HG02678 (cell line): Measurements from ENCODE around the gene GUCA2B.

ENCODE experiments used
- ATAC-seq: cut with Tn5 transposase; IDR thresholded peaks from one replicate; pipeline ENCODE4 v1.9.1; 2021; ENCODE audit warnings: mild to moderate bottlenecking, moderate library complexity; ENCODE audit not compliant: unreplicated experiment

Gene GUCA2B

DNA sequence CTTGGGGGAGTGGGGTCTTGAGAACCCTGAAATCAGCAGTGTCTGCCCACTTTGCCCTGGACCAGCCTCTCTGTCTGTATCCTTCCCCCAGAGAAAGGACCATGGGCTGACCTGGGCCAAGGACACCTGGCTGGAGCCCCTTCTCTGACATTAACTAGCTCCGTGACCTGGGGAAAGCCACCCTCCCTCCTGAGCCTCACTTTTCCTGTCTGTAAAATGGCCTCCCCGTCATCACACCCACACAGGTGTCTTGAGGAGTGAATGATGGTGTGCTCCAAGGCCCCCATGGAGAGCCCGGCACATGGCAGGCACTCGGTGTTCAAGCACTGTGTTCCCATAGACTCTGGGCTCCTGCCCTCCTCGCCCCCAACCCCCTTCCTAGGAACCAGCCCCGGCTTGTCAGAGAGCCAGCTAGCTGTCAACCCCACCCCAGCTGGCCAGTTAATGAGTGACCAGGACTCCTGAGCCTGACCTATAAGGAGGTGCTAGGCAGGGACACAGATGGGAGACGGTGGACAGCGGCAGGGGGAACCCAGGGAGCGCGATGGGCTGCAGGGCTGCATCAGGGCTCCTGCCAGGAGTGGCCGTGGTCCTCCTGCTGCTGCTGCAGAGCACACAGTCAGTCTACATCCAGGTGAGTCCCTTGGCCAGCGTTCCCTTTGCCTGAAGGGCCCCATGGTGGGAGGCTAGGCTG lies at the start of gene GUCA2B:
Gene GUCA2B, plus strand, starts transcription at position 504 of the 694 bp plus-strand sequence. Its CDS starts 41 bp downstream, at position 545.
- no peak for ATAC-seq

DNA sequence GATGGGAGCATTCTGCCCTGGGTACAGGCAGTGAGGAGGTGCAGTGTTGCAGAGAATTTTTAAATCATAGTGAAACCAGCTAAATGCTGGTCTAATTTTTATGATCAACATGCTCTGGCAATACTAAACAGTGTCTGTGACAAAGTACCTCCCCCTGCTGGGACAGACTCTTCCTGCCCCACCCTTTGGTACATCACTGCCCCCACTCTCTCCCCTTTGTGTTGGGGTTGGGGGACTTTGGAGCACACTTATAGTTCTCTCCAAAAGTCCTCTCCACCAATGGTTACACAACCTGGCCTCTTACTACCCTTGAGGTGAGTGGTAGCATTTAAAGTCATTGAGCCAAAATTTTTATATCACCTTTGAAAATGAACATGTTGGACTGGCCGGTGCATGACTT lies 48.2 kb upstream of the GUCA2B start:
- no peak for ATAC-seq

DNA sequence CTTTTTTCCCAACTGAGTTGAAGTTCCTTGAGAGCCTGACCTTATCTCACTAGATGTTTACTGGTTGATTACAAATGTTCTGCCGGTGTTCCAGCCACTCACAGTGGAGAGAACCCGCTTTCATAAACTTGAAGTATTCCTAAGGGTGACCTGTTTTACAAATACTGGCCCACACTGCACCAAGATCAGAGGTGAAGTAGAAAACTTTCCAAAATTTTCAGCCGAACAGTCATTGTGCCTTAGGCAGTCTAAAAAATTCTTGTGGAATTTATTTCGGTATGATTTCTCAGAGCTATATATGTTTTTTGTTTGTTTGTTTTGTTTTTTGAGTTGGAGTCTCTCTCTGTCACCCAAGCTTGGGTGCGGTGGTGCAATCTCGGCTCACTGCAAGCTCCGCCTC lies 44.9 kb upstream of the GUCA2B start:
- ATAC-seq: no peak

DNA sequence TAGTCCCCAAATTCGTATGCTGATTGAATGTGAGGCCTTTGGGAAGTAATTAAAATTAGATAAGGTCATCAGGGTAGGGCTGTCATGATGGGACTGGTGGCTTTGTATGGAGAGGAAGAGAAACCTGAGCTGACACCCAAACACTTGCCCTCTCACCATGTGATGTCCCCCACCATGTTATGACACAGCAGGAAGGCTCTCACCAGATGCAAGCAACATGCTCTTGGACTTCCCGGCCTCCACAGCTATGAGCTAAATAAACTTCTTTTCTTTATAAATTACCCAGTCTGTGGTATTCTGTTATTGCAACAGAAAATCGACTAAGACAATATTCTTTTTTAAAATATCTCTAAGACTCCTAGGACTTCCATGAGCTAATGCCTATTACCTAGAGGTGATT lies 43.6 kb upstream of the GUCA2B start:
- ATAC-seq: no peak

DNA sequence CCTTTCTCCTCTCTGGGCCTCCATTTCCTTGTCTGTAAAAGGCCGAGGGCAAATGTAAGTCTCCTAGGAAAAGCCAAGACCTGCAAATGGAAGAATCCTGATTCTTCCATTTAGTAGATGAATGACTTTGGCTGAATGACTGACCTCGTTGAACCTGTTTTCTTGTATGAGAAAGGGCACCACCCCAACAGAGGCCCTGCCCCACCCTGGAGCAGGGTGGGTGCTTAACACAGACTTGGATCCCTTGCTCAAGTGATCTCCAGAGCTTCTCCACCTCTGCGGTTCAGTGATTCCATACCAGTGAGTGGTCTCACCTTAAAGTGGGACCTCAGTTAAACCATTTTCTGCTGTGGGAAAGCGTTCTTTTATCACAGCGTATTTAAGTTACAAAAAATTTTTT lies 39.0 kb upstream of the GUCA2B start:
- no peak for ATAC-seq

DNA sequence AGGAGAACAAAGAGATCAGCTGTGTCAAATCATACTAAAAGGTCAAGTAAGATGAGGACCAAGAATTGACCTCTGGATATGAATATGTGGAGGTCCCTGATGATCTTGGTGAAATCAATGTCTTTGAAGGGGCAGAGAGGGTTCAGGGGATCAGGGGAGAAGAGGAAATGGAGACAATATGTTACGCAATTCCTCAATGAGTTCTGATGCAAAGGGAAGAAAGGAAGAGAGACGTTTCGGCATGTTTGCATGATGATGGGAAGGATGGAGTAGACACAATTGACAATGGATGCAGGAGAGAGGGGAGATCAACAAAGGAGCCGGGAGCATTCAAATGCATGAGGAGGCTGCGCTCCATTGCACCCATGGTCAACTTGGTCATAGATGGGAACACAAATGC lies 36.0 kb upstream of the GUCA2B start:
- ATAC-seq: no peak

DNA sequence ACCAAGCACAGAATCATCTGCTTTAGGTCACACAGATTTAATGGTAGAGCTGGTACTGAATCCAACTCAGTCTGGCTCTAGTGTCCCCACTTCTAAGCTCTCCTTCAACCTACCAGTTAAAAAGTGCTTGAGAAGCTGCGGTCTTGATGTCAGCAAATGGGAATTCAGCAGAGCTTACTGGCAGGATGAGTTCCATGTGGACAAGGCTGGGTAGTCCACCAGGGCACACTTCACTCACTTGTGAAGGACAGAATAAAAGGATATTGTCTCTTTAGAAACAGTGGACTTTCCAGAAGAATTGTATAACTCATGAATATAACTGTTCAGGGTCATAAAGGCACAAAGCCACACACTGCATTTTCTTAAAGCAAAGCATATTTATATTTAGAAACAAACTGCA lies 35.1 kb upstream of the GUCA2B start:
- ATAC-seq: no peak

DNA sequence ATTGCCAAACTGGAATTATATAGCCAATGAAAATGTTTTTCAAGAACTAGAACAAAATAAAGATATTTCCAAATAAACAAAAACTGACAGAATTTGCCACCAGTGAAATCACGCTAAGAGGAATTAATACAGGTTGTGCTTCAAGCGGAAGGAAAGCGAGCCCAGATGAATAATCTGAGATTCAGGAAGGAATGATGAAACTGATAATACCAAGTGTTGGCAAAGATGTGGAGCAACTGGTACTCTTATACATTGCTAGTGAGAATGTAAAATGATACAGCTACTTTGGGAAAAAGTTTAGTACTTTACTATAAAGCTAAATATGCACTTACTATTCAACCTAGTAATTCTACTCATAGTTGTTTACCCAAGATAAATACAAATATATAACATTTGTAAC lies 30.8 kb upstream of the GUCA2B start:
- no peak for ATAC-seq

DNA sequence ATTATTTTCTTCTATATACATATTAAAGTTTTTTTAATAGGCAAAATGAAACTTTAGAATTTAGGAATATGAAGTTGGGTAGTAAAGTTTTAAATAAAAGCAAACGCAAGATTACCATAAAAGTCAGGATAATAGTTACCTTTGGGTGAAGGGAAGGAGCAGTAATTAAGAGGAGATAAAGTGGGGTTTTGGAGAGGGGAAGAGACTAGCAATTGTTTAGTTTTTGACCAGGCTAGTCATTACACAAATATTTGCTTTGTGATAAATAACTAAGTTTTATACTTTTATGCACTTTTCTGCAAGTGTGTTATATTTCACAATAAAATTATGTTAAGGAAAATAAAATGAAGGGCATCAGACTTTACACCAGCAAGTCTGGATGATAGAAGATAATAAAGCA lies 27.7 kb upstream of the GUCA2B start:
- ATAC-seq: no peak

DNA sequence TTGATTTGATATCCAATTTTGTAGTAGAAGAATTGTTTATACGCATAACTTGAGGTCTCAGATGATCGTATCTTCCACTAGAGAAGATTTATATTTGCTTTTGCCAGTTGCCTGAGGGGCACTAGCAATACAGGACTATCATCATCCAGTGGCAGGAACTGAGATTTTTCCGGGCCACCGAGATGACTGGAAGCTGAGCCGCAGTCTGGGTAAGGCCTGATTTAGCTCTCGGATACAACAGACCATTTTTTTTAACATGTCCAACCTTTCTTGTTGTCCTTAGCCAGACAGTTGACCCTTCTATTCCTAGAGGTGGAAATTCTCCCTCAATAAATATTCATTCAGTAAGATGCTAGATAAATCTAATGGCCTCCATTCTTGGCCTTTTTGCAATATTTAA lies 25.4 kb upstream of the GUCA2B start:
- no peak for ATAC-seq

DNA sequence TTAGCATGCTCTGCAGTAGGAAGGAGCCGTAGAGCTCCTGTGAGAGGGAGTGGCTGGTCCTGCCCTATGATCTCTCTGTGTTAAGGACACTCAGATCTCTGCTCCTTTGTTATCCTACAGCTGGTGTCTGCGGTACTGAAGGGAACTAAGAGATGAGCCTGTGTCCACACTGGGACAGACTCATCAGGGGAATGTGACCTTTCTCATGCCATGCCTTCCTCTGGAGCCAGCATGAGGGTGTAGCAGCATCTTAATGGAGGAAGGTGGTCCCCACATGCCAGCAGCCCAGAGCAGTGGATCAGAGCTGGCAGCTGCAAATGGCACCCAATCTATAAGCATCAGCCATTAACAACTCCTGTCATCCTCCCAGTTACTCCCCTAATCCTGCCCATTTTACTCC lies 24.7 kb upstream of the GUCA2B start:
- ATAC-seq: no peak

DNA sequence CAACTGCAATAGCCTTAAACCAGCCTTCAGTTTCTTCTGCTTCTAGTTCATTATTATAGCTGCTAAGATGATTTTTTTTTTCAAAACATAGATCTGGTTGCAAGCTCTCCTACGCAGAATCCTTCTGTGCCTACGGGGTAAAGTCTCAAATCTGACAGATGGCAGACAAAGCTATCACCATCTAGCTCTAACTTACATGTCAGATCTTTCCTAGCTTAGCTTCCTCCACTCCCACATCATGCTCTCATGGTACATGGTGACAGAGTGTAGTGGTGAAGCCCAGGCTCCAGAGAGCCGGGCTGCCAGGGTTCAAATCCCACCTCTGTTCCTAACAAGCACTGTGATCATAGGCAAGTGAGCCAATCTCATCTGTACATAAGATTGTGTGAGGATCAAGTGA lies 24.2 kb upstream of the GUCA2B start:
- ATAC-seq: no peak

DNA sequence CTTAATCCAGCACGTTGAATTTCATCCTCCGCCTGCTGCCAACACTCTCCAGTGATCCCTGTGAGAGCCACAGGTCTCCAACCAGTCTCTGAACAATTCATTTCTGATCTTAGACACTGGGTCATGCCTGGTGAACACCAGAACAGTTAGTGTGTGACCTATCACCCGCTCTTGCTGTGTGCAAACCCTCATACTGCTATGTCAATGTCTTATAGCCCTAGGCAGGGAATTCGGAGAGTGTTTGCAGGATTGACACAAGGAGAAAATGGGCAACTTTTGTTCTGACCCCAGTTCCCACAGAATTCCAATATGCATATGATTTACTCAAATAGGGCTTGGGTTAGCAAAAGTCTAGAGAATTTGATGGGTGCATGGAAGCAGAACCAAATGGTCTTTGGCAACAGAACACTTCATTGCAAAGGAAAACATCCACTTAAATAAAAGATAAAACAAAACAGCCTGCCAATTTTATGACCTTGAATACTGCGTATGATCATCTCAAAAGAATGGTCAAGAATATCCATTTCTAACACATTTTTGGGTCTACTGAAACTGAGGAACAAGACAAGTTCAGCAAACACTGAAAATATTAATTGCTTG lies 23.0 kb upstream of the GUCA2B start:
- ATAC-seq: no peak

DNA sequence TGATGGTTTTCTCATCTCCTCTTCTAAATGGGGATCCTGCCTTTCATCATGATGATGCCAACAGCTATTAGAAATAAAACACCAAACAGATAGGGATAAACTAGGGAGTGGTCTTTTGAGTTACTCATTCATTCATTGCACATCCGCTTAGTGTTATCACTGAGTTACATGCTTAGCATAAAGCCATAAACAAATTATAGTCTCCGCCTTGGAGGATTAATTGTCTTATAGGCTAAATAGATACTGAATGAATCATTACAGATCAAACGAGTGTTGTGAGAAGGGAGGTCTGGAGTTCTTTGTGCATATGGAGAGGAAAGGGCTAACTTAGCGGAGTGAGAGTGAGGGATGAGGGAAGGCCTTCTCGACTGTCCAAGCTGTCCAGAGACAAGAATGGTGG lies 19.8 kb upstream of the GUCA2B start:
- ATAC-seq: no peak

DNA sequence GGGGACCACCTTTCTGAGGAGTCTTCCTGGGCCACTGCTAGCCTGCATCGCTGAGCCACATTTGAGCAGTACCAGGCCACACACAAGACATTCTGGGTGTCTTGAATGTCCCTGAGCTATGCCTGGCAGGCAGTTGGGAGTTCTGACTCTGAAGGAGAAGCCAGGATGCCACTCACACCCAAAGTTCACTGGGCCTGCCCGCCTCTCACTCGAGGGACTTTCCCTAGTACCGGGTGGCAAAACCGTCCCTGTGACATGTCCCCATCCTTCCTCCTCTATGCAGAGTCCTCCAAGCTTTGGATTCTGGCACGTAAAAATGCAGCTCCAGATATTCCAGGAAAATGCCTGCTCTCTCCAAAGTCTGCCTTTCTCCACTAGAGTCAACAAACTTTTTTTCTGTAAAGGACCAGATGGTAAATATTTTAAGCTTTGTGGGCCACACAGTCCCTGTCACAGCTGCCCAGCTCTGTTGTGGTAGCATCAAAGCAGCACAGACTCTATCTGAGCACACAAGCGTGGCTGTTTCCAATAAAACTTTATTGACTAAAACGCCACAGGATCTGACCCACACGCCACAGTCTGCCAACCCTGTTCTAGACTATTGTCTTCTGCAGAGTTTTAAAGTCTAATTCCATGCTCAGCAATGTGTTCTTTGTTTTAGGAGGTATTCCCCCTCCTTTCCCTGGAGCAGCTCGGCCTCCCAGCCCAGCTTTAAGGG lies 19.2 kb upstream of the GUCA2B start:
- ATAC-seq: no peak

DNA sequence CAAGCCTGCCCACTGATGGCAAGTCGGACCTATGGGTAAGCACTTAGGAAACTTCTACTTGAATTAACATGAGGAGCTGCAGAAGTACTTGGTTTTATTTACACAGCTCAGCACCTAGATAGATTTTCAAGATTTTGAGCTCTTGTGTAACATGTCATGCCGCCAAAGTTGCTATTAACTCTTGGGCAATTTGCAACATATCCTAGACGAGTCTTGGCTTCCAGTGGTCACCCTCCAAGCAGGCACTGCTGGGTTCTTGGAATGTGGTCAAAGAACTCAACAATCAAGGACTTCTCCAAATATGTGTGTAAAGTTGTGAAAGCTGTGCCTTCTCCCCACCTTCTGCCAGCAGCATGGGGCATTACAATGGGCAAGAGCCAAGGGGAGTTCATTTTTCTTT lies 17.8 kb upstream of the GUCA2B start:
- ATAC-seq: no peak

DNA sequence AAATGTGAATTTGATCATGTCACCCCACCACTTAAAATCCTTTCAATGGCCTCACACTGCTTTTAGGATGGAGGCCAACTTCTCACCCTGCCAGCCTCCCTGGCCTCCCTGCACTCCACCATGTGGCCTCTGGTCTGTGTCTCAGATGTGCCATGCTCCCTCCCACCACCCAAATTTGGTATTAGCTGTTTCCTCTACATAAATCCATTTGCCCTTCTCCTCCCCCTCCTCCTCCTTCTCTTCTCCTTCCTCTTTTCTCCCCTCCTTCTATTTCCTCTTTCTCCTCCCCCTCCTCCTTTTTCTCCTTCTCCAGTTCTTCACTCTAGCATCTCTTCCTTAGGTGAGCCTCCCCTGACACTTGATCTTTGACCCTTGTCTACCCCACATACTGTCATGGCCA lies 16.7 kb upstream of the GUCA2B start:
- ATAC-seq: no peak

DNA sequence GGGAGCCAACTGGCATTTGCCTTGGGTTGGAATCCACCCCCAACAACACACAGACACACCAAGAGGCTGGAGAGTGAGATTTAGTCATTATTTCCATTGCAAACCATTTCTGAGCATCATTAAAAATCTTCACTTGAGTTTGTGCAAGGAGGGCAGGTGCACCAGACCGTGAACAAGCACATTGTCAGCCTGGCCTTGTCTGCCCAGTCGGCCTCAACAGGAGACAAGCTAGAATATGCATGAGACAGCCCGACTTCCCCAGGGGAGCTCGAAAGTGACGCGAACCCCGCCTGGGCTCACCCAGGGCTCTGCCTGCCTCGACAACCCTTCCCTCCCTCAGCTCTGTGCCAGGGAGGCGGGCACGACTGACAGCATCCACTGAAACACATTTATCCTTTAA lies 15.4 kb upstream of the GUCA2B start:
- no peak for ATAC-seq

DNA sequence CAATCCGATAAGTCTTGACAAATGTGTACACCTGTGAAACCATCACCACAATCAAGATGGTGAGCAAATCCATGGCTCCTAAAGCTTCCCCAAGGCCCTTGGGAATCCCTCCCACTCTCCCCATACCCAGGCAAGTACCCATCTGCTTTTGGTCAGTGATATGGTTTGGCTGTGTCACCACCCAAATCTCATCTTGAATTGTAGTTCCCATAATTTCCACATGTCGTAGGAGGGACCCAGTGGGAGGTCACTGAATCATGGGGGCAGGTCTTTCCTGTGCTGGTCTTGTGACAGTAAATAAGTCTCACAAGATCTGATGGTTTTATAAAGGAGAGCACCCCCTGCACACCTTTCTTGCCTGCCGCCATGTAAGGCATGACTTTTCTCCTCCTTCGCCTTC lies 14.6 kb upstream of the GUCA2B start:
- ATAC-seq: no peak

DNA sequence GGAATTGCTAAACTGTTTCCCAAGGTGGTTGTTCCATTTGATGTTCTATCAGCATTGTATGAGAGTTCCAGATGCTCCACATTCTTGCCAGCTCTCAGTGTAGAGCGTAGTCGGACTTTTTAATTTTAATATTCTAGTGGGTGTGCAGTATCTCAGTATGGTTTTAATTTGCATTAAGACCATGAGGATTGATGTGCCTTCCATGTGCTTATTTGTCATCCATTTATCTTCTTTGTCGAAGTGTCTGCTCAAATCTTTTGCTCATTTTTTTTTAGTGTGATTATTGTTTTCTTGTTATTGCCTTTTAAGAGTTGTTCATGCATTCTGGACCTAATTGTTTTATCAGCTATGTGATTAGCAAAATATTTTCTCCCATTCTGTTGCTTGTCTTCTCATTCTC lies 13.8 kb upstream of the GUCA2B start:
- no peak for ATAC-seq

DNA sequence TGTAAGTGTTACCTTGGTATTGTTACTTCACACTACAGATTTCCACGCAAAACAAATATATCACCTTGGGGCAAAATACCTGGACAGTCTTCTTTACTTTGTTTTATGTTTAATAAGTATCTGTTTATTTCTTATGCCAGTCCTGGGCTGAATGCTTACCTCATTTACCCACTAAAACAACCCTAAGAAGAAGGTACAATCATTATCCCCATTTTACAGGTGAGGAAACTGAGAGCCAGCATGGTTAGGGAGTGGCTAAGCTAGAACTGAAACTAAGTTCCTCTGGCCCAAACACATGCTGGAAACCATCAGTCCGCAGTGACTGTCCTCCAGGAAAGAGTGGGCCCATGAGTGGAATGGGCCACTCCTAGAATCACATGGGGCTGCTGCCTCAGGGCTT lies 13.0 kb upstream of the GUCA2B start:
- no peak for ATAC-seq

DNA sequence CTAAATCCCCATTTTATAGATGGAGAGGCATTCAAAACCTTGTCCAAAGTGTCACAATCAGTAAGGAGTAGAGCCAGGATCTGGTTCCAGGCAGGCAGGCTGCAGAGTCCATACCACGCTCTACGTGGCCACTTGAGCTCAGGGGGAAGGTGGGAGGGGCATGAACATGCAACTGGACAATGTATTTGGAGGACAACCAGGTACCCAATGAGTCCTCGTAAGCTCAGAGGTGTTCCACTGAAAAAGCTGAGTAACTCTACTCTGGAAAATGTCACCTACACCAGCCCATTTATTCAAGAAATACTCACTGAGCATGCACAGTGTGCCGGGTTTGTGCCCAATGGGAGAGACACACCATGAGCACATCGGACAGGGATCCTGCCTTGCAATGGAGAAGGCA lies 11.2 kb upstream of the GUCA2B start:
- ATAC-seq: no peak
